Mucosa of rectum (tissue), 2 donors: Measurements from ENCODE around the gene HORMAD2.

Experiments
- H3K27ac ChIP-seq, 2 donors: one replicate each; pipeline ENCODE4 v1.7.0; 2013; ENCODE audit warnings: inconsistent platforms in 2 of 2, low read depth in 2 of 2, low read length in 2 of 2
- H3K27me3 ChIP-seq, 2 donors: one replicate each; pipeline ENCODE4 v1.7.0; 2013; ENCODE audit warnings: low read length in 2 of 2; ENCODE audit not compliant: control insufficient read depth in 2 of 2, insufficient read depth in 2 of 2
- H3K36me3 ChIP-seq, 2 donors: one replicate each; pipeline ENCODE4 v1.7.0; 2013; ENCODE audit warnings: low read length in 2 of 2; ENCODE audit not compliant: control insufficient read depth in 2 of 2, insufficient read depth in 2 of 2
- H3K4me1 ChIP-seq, 2 donors: one replicate each; pipeline ENCODE4 v1.7.0; 2013; ENCODE audit warnings: low read length in 2 of 2, mild to moderate bottlenecking in 1 of 2; ENCODE audit not compliant: control insufficient read depth in 2 of 2, insufficient read depth in 2 of 2
- H3K4me3 ChIP-seq, 2 donors: one replicate each; pipeline ENCODE4 v1.7.0; 2013; ENCODE audit warnings: low read length in 2 of 2
- H3K9ac ChIP-seq, 2 donors: one replicate each; pipeline ENCODE4 v1.7.0; 2013; ENCODE audit warnings: low read length in 2 of 2, low read depth in 1 of 2, mild to moderate bottlenecking in 1 of 2
- H3K9me3 ChIP-seq, 2 donors: one replicate each; pipeline ENCODE4 v1.7.0; 2013; ENCODE audit warnings: low read length in 2 of 2; ENCODE audit not compliant: control insufficient read depth in 2 of 2
- donor health status: healthy.
- donor health status: Normal muscosa, but diverticular disease.

Gene HORMAD2

DNA sequence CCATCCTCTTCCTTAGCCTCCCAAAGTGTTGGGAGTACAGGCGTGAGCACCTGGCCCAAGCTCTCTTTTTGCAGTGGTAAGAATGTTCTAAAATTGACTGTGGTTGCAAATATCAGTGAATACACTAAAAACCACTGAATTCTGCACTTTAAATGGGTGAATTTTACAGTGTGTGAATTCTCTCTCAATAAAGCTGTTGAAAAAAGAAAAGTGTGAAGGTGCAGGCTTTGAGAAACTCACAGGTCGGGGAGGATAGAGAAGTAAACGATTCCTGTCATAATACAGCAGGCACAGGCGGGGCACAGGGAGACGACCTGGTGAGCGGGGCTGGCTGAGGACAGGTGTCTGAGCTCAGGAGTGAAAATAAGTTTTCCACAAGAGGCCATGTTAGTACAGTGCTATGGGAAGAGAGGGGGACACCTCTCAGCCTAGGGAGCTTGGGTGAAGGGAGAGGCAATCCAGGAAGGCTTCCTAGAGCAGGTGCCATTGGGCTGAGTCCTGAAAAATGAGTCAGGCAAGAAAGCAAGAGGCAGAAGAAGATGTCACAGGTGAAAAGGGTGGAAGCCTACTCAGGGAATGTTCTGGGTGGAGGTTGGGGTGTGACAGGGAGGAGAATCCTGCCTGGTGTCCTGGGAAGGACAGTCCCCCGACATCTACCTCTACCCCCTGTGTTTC, 140.2 kb downstream of the HORMAD2 start:
- Histone ChIP-seq H3K27me3 (peaks cover 0 to 3% of the 10 kb centered on the region in 2 donors), H3K4me1 (peaks cover 0 to 6% of the 10 kb centered on the region in 2 donors), H3K27ac (peak overlapping the region in 1 of 2 donors; percentile 43), H3K36me3 (no peaks in the 10 kb centered on the region), H3K4me3 (no peak overlapping the region), H3K9me3 (no peaks in the 10 kb centered on the region), H3K9ac (no peak overlapping the region)

DNA sequence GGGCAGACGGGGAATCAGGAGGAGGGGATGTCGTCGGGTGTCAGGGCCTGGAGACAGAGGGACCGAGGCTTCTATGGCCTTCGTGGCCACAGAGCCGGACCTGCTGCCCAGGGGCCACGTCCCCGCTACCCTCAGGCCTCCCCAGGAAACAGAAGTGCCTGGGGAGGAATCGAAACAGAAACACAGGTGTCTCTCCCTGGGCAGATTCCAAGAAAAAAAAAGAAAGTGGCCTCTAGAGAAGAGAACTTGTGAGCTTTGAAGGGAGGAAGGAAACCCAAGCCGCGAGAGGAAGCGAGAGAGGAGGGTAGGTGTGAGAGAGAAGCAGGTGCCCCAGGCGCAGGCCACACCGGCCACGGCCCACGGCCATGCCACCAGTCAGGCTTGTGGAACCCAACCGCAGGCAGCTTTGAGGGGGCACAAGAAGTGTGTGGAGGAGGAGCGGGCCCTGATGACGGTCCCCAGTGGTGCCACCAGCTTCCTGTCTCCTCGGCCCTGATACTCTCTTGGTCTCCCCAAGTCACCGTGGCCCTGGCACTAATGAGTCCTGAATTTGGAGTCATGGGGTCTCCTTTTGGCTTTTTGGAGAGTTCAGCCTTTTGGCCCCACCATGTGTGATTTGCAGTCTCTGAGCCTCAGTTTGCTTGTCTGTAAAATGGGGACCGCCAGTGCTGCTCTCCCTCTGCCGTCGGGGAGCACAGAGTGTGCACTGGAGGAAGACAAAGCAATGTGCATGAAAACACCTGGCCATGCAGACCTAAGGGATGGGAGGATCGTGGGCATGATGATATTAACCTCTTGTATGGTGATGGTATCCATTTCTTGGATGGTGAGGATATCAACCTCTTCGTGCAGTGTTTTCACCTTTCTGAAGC, 141.1 kb downstream of the HORMAD2 start:
- no peaks in the 10 kb centered on the region for H3K36me3 ChIP-seq
- H3K27ac ChIP-seq: peak overlapping the region in 1 of 2 donors; percentile 43
- peaks cover 0 to 11% of the 10 kb centered on the region in 2 donors for H3K27me3 ChIP-seq

DNA sequence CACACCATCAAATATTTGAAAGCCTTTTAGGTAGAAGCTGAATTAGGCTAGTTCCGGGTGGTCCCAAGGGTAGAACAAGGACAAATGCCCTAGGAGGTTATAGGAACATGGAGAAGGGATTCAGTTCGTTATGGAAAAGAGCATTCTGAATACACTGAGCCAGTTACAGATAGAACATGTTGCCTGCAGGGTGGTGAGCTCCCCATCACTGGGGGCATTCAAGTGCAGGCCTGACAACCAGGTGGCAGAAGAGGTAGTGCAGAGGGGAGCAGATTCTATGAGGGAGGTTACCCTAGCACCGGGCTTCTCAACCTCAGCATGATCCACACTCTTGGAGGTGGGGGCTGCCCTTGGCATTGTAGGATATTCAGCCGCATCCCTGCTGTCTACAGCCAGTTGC, 142.1 kb downstream of the HORMAD2 start:
- H3K27me3 ChIP-seq: peaks cover 0 to 11% of the 10 kb centered on the region in 2 donors
- H3K4me3 ChIP-seq: no peak overlapping the region
- H3K9me3 ChIP-seq: no peaks in the 10 kb centered on the region
- peaks cover 0 to 6% of the 10 kb centered on the region in 2 donors for H3K4me1 ChIP-seq
- H3K27ac ChIP-seq: no peak overlapping the region
- H3K36me3 ChIP-seq: no peaks in the 10 kb centered on the region
- H3K9ac ChIP-seq: no peak overlapping the region

More for the DNA sequence above, 141.1 kb downstream of the HORMAD2 start:
- Histone ChIP-seq H3K4me3 (no peak overlapping the region), H3K9me3 (no peaks in the 10 kb centered on the region), H3K9ac (no peak overlapping the region), H3K4me1 (peaks cover 0 to 6% of the 10 kb centered on the region in 2 donors)

DNA sequence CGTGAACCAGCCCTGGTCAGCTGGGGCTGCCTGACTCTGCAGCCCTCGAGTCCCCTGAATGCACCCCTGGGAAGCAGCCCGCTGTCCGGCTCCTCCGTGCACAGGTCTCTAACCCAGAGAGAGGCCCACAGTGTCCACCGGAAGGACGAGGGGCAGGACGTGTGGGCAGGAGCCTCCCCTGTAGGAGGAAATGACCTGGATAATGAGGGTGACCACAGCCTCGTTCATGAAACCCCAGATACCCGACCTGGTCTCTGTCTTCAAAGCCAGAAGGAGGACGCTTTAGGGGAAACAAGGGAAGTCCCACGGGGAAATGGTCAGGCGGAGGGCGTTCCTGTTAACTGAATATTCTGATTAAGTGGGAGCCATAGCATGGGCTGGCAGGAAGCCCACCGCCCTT, 143.0 kb downstream of the HORMAD2 start:
- no peak overlapping the region for H3K4me3 ChIP-seq
- no peak overlapping the region for H3K9ac ChIP-seq
- H3K9me3 ChIP-seq: no peaks in the 10 kb centered on the region
- H3K36me3 ChIP-seq: no peaks in the 10 kb centered on the region
- no peak overlapping the region for H3K27ac ChIP-seq
- H3K4me1 ChIP-seq: peaks cover 0 to 6% of the 10 kb centered on the region in 2 donors
- H3K27me3 ChIP-seq: peaks cover 0 to 11% of the 10 kb centered on the region in 2 donors

DNA sequence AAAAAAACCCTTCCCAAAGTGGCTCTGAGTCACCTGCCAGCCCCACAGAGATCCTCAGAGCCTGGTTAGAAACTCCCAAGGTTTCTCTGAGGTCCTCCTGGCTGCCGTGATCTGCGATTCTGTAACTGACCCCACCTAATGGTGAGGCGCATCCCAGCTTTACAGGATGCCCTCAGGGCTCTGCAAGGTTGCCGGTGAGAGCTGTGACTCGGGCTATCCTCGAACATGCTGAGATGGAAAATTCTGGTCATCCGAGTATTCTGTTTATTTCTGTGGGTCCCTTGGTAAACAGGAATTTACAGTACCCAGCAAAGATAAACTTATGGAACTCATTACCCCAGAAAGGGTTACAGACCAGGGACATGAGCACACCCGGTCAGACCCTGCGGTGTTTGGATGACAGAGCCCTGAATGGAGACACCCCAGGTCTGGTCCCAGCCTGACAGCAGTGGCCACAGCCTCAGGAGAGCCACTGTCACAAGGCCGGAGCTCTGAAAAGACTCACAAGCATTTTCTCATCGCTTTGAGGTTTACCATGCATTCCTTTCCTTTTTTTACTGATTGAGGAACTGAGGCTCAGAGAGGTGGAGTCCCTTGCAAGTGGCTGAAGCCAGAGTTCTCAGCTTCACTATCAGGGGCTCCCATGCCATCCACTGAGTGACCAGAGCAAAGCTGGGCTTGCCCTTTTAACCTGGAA, 144.0 kb downstream of the HORMAD2 start:
- H3K9ac ChIP-seq: no peak overlapping the region
- no peaks in the 10 kb centered on the region for H3K36me3 ChIP-seq
- peak overlapping the region in 1 of 2 donors; percentile 4 for H3K27ac ChIP-seq
- peaks cover 0 to 6% of the 10 kb centered on the region in 2 donors for H3K4me1 ChIP-seq
- H3K27me3 ChIP-seq: peaks cover 0 to 14% of the 10 kb centered on the region in 2 donors
- no peak overlapping the region for H3K4me3 ChIP-seq
- H3K9me3 ChIP-seq: no peaks in the 10 kb centered on the region

DNA sequence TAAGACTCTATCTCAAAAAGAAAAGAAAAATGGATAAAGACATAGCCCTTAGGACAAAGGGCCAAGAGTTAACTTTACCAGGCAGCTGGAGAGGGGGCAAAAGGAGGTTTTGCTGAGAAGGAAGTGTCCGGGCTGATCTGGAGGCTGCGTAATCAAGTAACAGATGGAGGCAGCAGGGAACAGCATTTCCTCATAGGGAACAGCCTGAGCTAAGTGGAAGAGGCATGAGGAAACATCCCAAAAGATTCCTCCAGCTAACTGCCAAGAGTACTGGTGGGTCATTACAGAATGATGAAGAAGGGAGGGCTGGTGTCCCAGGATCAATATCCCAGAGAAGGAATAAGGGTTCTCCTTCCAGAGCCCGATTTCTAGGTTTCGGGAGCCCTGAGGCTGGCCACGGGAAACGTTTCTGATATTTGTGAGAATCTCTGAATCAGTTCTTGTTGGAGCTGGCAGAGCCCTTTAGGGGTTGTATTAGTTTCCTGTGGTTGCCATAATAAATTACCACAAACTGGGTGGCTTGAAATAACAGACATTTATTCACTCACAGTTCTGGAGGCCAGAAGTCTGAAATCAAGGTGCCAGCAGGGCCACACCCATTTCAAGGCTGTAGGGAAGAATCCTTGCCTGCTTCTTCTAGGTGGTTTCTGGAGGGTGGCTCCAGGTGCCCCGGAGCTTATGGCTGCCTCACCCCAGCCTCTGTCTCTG, 145.1 kb downstream of the HORMAD2 start:
- Histone ChIP-seq H3K9me3 (no peaks in the 10 kb centered on the region), H3K9ac (no peak overlapping the region), H3K27me3 (peaks cover 0 to 14% of the 10 kb centered on the region in 2 donors), H3K4me1 (peaks cover 0 to 4% of the 10 kb centered on the region in 2 donors), H3K4me3 (no peak overlapping the region), H3K36me3 (no peaks in the 10 kb centered on the region), H3K27ac (no peak overlapping the region)

DNA sequence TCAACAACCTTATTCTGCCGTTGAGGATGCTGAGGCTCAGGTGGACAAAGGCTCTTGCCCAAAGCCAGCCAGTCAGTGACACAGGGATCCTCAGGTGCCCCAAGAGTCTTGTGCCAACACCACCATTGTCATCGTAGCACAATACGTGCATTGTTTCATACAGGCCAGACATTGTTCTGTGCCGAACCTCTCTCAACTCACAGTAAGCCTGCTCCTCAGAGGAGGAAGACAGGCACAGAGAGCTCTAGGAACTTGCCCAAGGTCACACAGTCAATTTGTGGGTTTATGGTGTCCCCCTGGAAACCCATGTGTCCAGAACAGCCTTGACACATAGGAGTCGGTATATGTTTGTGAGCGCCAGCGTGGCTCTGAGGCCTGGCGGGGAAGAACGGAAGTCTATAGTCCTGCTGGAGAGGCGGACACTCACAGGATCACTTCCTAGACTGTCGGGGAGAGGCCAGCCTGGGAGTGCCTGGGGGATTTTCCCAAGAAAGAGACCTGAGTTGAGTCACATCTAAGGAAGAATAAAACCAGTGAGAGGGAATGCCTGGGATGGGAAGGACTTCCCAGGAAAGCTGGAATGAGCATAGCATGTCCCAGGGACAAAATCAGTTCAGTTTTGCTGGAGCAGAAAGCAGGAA, 146.0 kb downstream of the HORMAD2 start:
- Histone ChIP-seq H3K4me1 (no peaks in the 10 kb centered on the region), H3K36me3 (no peaks in the 10 kb centered on the region), H3K9me3 (no peaks in the 10 kb centered on the region), H3K4me3 (no peak overlapping the region), H3K9ac (no peak overlapping the region), H3K27ac (no peak overlapping the region), H3K27me3 (peaks cover 0 to 10% of the 10 kb centered on the region in 2 donors)
